DMS114 treated with DMSO at 0.1 percent for 48 hours (cell line): ENCODE data around the gene MKNK1.

Experiments used
- DNase-seq: peaks from one replicate; lab custom pipeline; 2025; ENCODE audit not compliant: unreplicated experiment; lab: John Stamatoyannopoulos, UW

Gene MKNK1

GRCh38 chr1:46619656-46620258 is 15.7 kb upstream of the MKNK1 start:
- DNase-seq = no peak

- no peak for DNase-seq
These were observed 14.8 kb upstream of the MKNK1 start for GRCh38 chr1:46618754-46619415.

- no peak for DNase-seq
These were observed 13.8 kb upstream of the MKNK1 start for GRCh38 chr1:46617833-46618232.

GRCh38 chr1:46617108-46617800 is 13.2 kb upstream of the MKNK1 start:
- no peak for DNase-seq

- peak; percentile 43 for DNase-seq
These were observed 12.4 kb upstream of the MKNK1 start, which contains the start of gene MOB3C for GRCh38 chr1:46616277-46617107. Gene MOB3C, minus strand, starts transcription at chr1:46616811. Its CDS starts 3,490 bp downstream, at chr1:46613321.

GRCh38 chr1:46615735-46616134 is 11.7 kb upstream of the MKNK1 start:
- DNase-seq = no peak

GRCh38 chr1:46615088-46615487 is 11.0 kb upstream of the MKNK1 start:
- no peak for DNase-seq

- DNase-seq = no peak
These were observed 10.5 kb upstream of the MKNK1 start for GRCh38 chr1:46614604-46614984.

GRCh38 chr1:46613661-46614603 is 9.9 kb upstream of the MKNK1 start:
- DNase-seq = no peak

GRCh38 chr1:46612937-46613660 is 9.0 kb upstream of the MKNK1 start:
- no peak for DNase-seq

GRCh38 chr1:46611691-46612221 is 7.7 kb upstream of the MKNK1 start:
- DNase-seq = no peak

- no peak for DNase-seq
These were observed 3.5 kb upstream of the MKNK1 start for GRCh38 chr1:46607345-46608130.

GRCh38 chr1:46606255-46606965 is 2.3 kb upstream of the MKNK1 start:
- DNase-seq = no peak

GRCh38 chr1:46605232-46605631 is 1.2 kb upstream of the MKNK1 start:
- no peak for DNase-seq

- no peak for DNase-seq
These were observed 599 bp downstream of the MKNK1 start for GRCh38 chr1:46603481-46603857.

GRCh38 chr1:46601257-46602007 is 2.6 kb downstream of the MKNK1 start:
- no peak for DNase-seq
